K562 (cell line): ENCODE data around the gene DMAC2L. TPM values are rescaled to one million over a fixed set of nuclear protein-coding genes. Genes with fewer than 3 reads are reported as not detected.

Experiments
- EP400 ChIP-seq: fragments of 450-650 bp; IDR thresholded peaks from 2 replicates; pipeline ENCODE4 v1.6.1; 2017; ENCODE audit warnings: antibody characterized with exemption, mild to moderate bottlenecking, moderate library complexity
- KAT7 ChIP-seq: sonication (generic); formaldehyde crosslinking; IDR thresholded peaks from 2 replicates; pipeline ENCODE4 v1.8.0; 2022; ENCODE audit warnings: missing genetic modification reagents, mild to moderate bottlenecking, borderline replicate concordance
- MAFK ChIP-seq: IDR thresholded peaks from 2 replicates; pipeline ENCODE4 v1.6.1; 2011; ENCODE audit warnings: low read length, improper control_type of control experiment
- MEIS2 ChIP-seq: fragments of 450-650 bp; IDR thresholded peaks from 2 replicates; pipeline ENCODE4 v1.6.1; 2014; ENCODE audit warnings: mild to moderate bottlenecking; ENCODE audit not compliant: partially characterized antibody
- MYBL2 ChIP-seq, 2 experiments: fragments of 450-650 bp in 1 of 2; sonication (generic) in 1 of 2; formaldehyde crosslinking in 1 of 2; IDR thresholded peaks; 2 replicates each; pipeline versions ENCODE4 v1.6.1 to v1.8.1; 2017 to 2022; ENCODE audit warnings: borderline replicate concordance in 1 of 2, inconsistent platforms in 1 of 2, low read depth in 1 of 2, mild to moderate bottlenecking in 1 of 2, missing genetic modification reagents in 1 of 2, moderate library complexity in 1 of 2
- NR2C2 ChIP-seq, 2 experiments: fragments of 200-800 bp in 1 of 2; sonication (Bioruptor generic) in 1 of 2; sonication (generic) in 1 of 2; formaldehyde crosslinking in 1 of 2; IDR thresholded peaks; 2 replicates each; pipeline versions ENCODE4 v1.6.1 to v1.8.0; 2016 to 2022; ENCODE audit warnings: mild to moderate bottlenecking in 1 of 2, missing compliant biosample characterization in 1 of 2, missing genetic modification characterization in 1 of 2, missing genetic modification reagents in 1 of 2
- RBBP5 ChIP-seq: fragments of 200-600 bp; sonication (generic); IDR thresholded peaks from 2 replicates; pipeline ENCODE4 v1.6.1; 2012; ENCODE audit warnings: borderline replicate concordance, mild to moderate bottlenecking, low read length, control low read depth, inconsistent platforms; ENCODE audit not compliant: insufficient read depth, poor library complexity, severe bottlenecking
- TGIF2 ChIP-seq: sonication (generic); formaldehyde crosslinking; IDR thresholded peaks from 2 replicates; pipeline ENCODE4 v1.8.1; 2022; ENCODE audit warnings: mild to moderate bottlenecking, missing genetic modification reagents, moderate library complexity
- TRIM24 ChIP-seq, 2 experiments: fragments of 450-650 bp; IDR thresholded peaks; 2 replicates each; pipeline ENCODE4 v1.6.1; 2016
- ZNF77 ChIP-seq: fragments of 250-450 bp; sonication (Bioruptor Pico); IDR thresholded peaks from 2 replicates; pipeline ENCODE4 v1.5.0; 2020
- polyA plus RNA-seq, 8 experiments: library from polyadenylated mRNA; depleted of rRNA in 4 of 8; stranded (reverse) in 5 of 8; unstranded in 3 of 8; fragments of >200 nt; fragmentation: Nextera tagmentation in 2 of 8; fragmentation: Illumina TruSeq in 1 of 8; extraction: Ambion mirVana in 2 of 8; extraction: Trizol in 1 of 8; gene quantifications; 2 replicates each; pipeline versions ENCODE4 v1.2.1 to v1.2.3, GENCODE V29; 2011 to 2014; ENCODE audit warnings: inconsistent platforms in 1 of 8, missing spikeins in 1 of 8
- total RNA-seq, 7 experiments: library from RNA; depleted of rRNA in 6 of 7; stranded (reverse); fragments of >200 nt in 6 of 7; fragmentation: Illumina TruSeq in 2 of 7; extraction: Trizol in 2 of 7; gene quantifications; 2 replicates each; pipeline versions ENCODE4 v1.2.1 to v1.2.3, GENCODE V29; 2011 to 2021; ENCODE audit warnings: low replicate concordance in 1 of 7
- TF ChIP-seq, protein P1 (sequence below): fragments of 450-650 bp; IDR thresholded peaks from 2 replicates; pipeline ENCODE4 v1.6.1; 2016; ENCODE audit warnings: mild to moderate bottlenecking, moderate library complexity
- TF ChIP-seq, protein P2 (sequence below): fragments of 250-450 bp; sonication (Bioruptor Pico); IDR thresholded peaks from 2 replicates; pipeline ENCODE4 v1.9.0; 2021; ENCODE audit warnings: mild to moderate bottlenecking, inconsistent platforms
- TF ChIP-seq, protein P3 (sequence below): sonication (generic); formaldehyde crosslinking; IDR thresholded peaks from 2 replicates; pipeline ENCODE4 v1.8.0; 2022; ENCODE audit warnings: mild to moderate bottlenecking, missing genetic modification reagents

The DMAC2L gene
- total and polyA plus RNA-seq, 9 of the 15 experiments (the other 6 are each of a cell fraction or from before 2014, with no cell fraction given), result 4.0 to 37.2 (median 9.3) TPM

DNA sequence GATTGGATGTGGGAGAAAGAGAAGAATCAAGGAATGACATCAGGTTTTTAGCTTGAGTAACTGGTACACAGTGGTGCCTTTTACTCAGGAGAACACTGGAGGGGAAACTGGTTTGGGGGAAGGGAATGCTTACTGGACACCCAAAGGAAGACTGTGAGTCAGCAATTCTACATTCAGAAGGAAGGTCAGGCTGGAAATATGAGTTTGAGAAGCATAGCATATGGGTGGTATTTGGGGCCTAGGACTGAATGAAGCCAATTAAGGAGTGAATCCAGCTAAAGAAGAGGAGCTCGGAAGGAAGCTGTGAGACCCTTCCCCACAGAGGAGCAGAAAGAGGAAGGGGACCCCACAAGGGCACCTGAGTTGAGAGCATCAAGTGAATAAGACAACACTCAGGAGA, 35.4 kb downstream of the DMAC2L start (continued):
- TF ChIP-seq TGIF2 (CRISPR knock-in tag) (no peak), KAT7 (CRISPR knock-in tag) (no peak), ZNF77 (no peak), MAFK (peak; percentile 94), EP400 (peak; percentile 23; the same call in 1 of the 2 replicates), MEIS2 (no peak), NR2C2 (CRISPR knock-in tag; IDR thresholded peaks at IDR 0.05) (no peak), NR2C2 (tag; IDR thresholded peaks at IDR 0.05) (peak; percentile 47; the same call in 1 of the 2 replicates), RBBP5 (peak; percentile 62), MYBL2 (IDR thresholded peaks at IDR 0.05; ENCODE audit: low read depth) (no peak), MYBL2 (CRISPR knock-in tag; IDR thresholded peaks at IDR 0.05; ENCODE audit: borderline replicate concordance) (no peak), TRIM24 (IDR thresholded peaks at IDR 0.05) (no peak; a peak in 2 of 4 replicates)
- TF ChIP-seq, protein P1, sequence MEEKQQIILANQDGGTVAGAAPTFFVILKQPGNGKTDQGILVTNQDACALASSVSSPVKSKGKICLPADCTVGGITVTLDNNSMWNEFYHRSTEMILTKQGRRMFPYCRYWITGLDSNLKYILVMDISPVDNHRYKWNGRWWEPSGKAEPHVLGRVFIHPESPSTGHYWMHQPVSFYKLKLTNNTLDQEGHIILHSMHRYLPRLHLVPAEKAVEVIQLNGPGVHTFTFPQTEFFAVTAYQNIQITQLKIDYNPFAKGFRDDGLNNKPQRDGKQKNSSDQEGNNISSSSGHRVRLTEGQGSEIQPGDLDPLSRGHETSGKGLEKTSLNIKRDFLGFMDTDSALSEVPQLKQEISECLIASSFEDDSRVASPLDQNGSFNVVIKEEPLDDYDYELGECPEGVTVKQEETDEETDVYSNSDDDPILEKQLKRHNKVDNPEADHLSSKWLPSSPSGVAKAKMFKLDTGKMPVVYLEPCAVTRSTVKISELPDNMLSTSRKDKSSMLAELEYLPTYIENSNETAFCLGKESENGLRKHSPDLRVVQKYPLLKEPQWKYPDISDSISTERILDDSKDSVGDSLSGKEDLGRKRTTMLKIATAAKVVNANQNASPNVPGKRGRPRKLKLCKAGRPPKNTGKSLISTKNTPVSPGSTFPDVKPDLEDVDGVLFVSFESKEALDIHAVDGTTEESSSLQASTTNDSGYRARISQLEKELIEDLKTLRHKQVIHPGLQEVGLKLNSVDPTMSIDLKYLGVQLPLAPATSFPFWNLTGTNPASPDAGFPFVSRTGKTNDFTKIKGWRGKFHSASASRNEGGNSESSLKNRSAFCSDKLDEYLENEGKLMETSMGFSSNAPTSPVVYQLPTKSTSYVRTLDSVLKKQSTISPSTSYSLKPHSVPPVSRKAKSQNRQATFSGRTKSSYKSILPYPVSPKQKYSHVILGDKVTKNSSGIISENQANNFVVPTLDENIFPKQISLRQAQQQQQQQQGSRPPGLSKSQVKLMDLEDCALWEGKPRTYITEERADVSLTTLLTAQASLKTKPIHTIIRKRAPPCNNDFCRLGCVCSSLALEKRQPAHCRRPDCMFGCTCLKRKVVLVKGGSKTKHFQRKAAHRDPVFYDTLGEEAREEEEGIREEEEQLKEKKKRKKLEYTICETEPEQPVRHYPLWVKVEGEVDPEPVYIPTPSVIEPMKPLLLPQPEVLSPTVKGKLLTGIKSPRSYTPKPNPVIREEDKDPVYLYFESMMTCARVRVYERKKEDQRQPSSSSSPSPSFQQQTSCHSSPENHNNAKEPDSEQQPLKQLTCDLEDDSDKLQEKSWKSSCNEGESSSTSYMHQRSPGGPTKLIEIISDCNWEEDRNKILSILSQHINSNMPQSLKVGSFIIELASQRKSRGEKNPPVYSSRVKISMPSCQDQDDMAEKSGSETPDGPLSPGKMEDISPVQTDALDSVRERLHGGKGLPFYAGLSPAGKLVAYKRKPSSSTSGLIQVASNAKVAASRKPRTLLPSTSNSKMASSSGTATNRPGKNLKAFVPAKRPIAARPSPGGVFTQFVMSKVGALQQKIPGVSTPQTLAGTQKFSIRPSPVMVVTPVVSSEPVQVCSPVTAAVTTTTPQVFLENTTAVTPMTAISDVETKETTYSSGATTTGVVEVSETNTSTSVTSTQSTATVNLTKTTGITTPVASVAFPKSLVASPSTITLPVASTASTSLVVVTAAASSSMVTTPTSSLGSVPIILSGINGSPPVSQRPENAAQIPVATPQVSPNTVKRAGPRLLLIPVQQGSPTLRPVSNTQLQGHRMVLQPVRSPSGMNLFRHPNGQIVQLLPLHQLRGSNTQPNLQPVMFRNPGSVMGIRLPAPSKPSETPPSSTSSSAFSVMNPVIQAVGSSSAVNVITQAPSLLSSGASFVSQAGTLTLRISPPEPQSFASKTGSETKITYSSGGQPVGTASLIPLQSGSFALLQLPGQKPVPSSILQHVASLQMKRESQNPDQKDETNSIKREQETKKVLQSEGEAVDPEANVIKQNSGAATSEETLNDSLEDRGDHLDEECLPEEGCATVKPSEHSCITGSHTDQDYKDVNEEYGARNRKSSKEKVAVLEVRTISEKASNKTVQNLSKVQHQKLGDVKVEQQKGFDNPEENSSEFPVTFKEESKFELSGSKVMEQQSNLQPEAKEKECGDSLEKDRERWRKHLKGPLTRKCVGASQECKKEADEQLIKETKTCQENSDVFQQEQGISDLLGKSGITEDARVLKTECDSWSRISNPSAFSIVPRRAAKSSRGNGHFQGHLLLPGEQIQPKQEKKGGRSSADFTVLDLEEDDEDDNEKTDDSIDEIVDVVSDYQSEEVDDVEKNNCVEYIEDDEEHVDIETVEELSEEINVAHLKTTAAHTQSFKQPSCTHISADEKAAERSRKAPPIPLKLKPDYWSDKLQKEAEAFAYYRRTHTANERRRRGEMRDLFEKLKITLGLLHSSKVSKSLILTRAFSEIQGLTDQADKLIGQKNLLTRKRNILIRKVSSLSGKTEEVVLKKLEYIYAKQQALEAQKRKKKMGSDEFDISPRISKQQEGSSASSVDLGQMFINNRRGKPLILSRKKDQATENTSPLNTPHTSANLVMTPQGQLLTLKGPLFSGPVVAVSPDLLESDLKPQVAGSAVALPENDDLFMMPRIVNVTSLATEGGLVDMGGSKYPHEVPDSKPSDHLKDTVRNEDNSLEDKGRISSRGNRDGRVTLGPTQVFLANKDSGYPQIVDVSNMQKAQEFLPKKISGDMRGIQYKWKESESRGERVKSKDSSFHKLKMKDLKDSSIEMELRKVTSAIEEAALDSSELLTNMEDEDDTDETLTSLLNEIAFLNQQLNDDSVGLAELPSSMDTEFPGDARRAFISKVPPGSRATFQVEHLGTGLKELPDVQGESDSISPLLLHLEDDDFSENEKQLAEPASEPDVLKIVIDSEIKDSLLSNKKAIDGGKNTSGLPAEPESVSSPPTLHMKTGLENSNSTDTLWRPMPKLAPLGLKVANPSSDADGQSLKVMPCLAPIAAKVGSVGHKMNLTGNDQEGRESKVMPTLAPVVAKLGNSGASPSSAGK, result peak; percentile 56
- TF ChIP-seq, protein P2, sequence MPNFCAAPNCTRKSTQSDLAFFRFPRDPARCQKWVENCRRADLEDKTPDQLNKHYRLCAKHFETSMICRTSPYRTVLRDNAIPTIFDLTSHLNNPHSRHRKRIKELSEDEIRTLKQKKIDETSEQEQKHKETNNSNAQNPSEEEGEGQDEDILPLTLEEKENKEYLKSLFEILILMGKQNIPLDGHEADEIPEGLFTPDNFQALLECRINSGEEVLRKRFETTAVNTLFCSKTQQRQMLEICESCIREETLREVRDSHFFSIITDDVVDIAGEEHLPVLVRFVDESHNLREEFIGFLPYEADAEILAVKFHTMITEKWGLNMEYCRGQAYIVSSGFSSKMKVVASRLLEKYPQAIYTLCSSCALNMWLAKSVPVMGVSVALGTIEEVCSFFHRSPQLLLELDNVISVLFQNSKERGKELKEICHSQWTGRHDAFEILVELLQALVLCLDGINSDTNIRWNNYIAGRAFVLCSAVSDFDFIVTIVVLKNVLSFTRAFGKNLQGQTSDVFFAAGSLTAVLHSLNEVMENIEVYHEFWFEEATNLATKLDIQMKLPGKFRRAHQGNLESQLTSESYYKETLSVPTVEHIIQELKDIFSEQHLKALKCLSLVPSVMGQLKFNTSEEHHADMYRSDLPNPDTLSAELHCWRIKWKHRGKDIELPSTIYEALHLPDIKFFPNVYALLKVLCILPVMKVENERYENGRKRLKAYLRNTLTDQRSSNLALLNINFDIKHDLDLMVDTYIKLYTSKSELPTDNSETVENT (CRISPR knock-in tag), result no peak
- TF ChIP-seq, protein P3, sequence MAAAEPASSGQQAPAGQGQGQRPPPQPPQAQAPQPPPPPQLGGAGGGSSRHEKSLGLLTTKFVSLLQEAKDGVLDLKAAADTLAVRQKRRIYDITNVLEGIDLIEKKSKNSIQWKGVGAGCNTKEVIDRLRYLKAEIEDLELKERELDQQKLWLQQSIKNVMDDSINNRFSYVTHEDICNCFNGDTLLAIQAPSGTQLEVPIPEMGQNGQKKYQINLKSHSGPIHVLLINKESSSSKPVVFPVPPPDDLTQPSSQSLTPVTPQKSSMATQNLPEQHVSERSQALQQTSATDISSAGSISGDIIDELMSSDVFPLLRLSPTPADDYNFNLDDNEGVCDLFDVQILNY (CRISPR knock-in tag), result no peak
